HepG2 (cell line): ENCODE data around the gene CUL4B. TPM values are rescaled to one million over a fixed set of nuclear protein-coding genes. Genes with fewer than 3 reads are reported as not detected.

Experiments
- ATAC-seq: fragments of 200-7000 bp; cut with Tn5 transposase; 3 replicates; pipeline ENCODE4 v1.9.1; 2020; ENCODE audit warnings: mild to moderate bottlenecking, moderate library complexity
- BruUV-seq: library from RNA; stranded (reverse); fragments of 400-500 nt; replicated peaks from 2 replicates; lab custom pipeline; 2021; lab: Mats Ljungman, UMichigan
- CTCF ChIA-PET: fragments of 300-600 bp; formaldehyde crosslinking; extraction: SDS; loops from one replicate; lab custom pipeline; 2021; ENCODE audit warnings: low total read pairs, inconsistent platforms, low intra/inter-chr PET ratio; lab: Yijun Ruan, JAX
- POLR2A ChIA-PET: fragments of 350-600 bp; sonication (Branson Sonifier 250); formaldehyde crosslinking; loops from one replicate; lab custom pipeline; 2020; ENCODE audit warnings: antibody characterized with exemption, inconsistent platforms; lab: Yijun Ruan, JAX
- DNase-seq: peaks from one replicate; pipeline ENCODE4 v3.0.0-alpha.2; 2015; ENCODE audit warnings: low spot score
- FAIRE-seq: peaks from 3 replicates; lab custom pipeline; 2011; peaks lifted over from hg19 to GRCh38; lab: Jason Lieb, UNC
- H2AFZ ChIP-seq: one replicate; pipeline ENCODE4 v1.6.1; 2011; ENCODE audit warnings: low read length, inconsistent platforms
- H3K27ac ChIP-seq: fragments of 300-600 bp; 3 replicates; pipeline ENCODE4 v1.8.0; 2011; ENCODE audit warnings: mixed run types, mild to moderate bottlenecking, mixed read lengths, low read length, inconsistent platforms; ENCODE audit not compliant: insufficient read depth; ENCODE audit errors: extremely low read length
- H3K27me3 ChIP-seq, 2 experiments: fragments of 200-600 bp in 1 of 2; 2 replicates in 1 of 2; 3 replicates in 1 of 2; pipeline versions ENCODE4 v1.6.0 to v1.8.0; 2011; ENCODE audit warnings: low read length in 2 of 2, mild to moderate bottlenecking in 2 of 2, moderate library complexity in 2 of 2, inconsistent platforms in 1 of 2; ENCODE audit not compliant: insufficient read depth in 2 of 2, control insufficient read depth in 1 of 2
- H3K36me3 ChIP-seq, 2 experiments: fragments of 200-600 bp in 1 of 2; replicated peaks in 1 of 2; 2 replicates in 1 of 2; 3 replicates in 1 of 2; pipeline versions ENCODE4 v1.5.1 to v1.8.0; 2011; ENCODE audit warnings: low read length in 2 of 2, inconsistent platforms in 1 of 2; ENCODE audit not compliant: insufficient read depth in 2 of 2, control insufficient read depth in 1 of 2
- H3K4me1 ChIP-seq: 2 replicates; pipeline ENCODE4 v1.5.1; 2012; ENCODE audit warnings: low read length, inconsistent platforms; ENCODE audit not compliant: insufficient read depth
- H3K4me2 ChIP-seq: 2 replicates; pipeline ENCODE4 v1.6.0; 2011; ENCODE audit warnings: low read depth, low read length, inconsistent platforms
- H3K4me3 ChIP-seq, 3 experiments: fragments of 200-600 bp in 1 of 3; sonication (generic), shearing (Covaris generic) in 1 of 3; replicated peaks in 1 of 3; 2 replicates each; pipeline ENCODE4 v1.5.1; 2011 to 2016; ENCODE audit warnings: low read length in 3 of 3, inconsistent platforms in 2 of 3, low read depth in 2 of 3, mild to moderate bottlenecking in 2 of 3, control low read depth in 1 of 3, mixed read lengths in 1 of 3; ENCODE audit not compliant: insufficient read depth in 1 of 3
- H3K79me2 ChIP-seq: one replicate; pipeline ENCODE4 v1.6.1; 2011; ENCODE audit warnings: low read length, inconsistent platforms; ENCODE audit not compliant: insufficient read depth
- H3K9ac ChIP-seq: 2 replicates; pipeline ENCODE4 v1.6.0; 2011; ENCODE audit warnings: mild to moderate bottlenecking, low read depth, low read length, inconsistent platforms; ENCODE audit not compliant: insufficient read depth
- H3K9me3 ChIP-seq: 2 replicates; pipeline ENCODE4 v1.5.1; 2012; ENCODE audit warnings: mild to moderate bottlenecking, low read length
- H4K20me1 ChIP-seq: 2 replicates; pipeline ENCODE4 v1.6.0; 2011; ENCODE audit warnings: inconsistent platforms, mild to moderate bottlenecking, low read length, moderate library complexity; ENCODE audit not compliant: insufficient read depth
- CREB1 ChIP-seq, 2 experiments: fragments of 450-650 bp in 1 of 2; IDR thresholded peaks; 2 replicates each; pipeline ENCODE4 v1.6.1; 2016 to 2017; ENCODE audit warnings: control low read depth in 1 of 2, mild to moderate bottlenecking in 1 of 2, missing compliant biosample characterization in 1 of 2, missing genetic modification characterization in 1 of 2
- FOSL1 ChIP-seq: sonication (generic); formaldehyde crosslinking; IDR thresholded peaks from 2 replicates; pipeline ENCODE4 v1.9.0; 2021; ENCODE audit warnings: missing genetic modification reagents, borderline replicate concordance
- FOSL2 ChIP-seq: sonication (generic); formaldehyde crosslinking; IDR thresholded peaks from 2 replicates; pipeline ENCODE4 v1.4.0; 2020; ENCODE audit warnings: missing genetic modification reagents
- FOXA1 ChIP-seq, 2 experiments: fragments of 450-650 bp in 1 of 2; sonication (generic) in 1 of 2; formaldehyde crosslinking in 1 of 2; IDR thresholded peaks; 2 replicates each; pipeline versions ENCODE4 v1.4.0 to v1.6.1; 2016 to 2020; ENCODE audit warnings: missing genetic modification reagents in 1 of 2
- FOXA3 ChIP-seq: IDR thresholded peaks from 2 replicates; pipeline ENCODE4 v1.6.1; 2016; ENCODE audit warnings: missing genetic modification reagents, missing compliant biosample characterization
- GATAD2A ChIP-seq: IDR thresholded peaks from 2 replicates; pipeline ENCODE4 v1.6.1; 2016
- JUN ChIP-seq: sonication (generic); formaldehyde crosslinking; IDR thresholded peaks from 2 replicates; pipeline ENCODE4 v1.4.0; 2020; ENCODE audit warnings: mild to moderate bottlenecking, missing genetic modification reagents
- JUNB ChIP-seq: sonication (generic); formaldehyde crosslinking; IDR thresholded peaks from 2 replicates; pipeline ENCODE4 v1.8.0; 2022; ENCODE audit warnings: missing genetic modification reagents, mild to moderate bottlenecking, borderline replicate concordance
- JUND ChIP-seq: sonication (generic); formaldehyde crosslinking; IDR thresholded peaks from 2 replicates; pipeline ENCODE4 v1.8.0; 2022; ENCODE audit warnings: mild to moderate bottlenecking, missing genetic modification reagents
- MTF2 ChIP-seq: sonication (generic); formaldehyde crosslinking; IDR thresholded peaks from 2 replicates; pipeline ENCODE4 v1.5.0; 2020; ENCODE audit warnings: missing genetic modification reagents, borderline replicate concordance
- MXD3 ChIP-seq: IDR thresholded peaks from 2 replicates; pipeline ENCODE4 v1.6.1; 2016; ENCODE audit warnings: mild to moderate bottlenecking, missing biosample characterization, missing genetic modification reagents
- RFX5 ChIP-seq: IDR thresholded peaks from 2 replicates; pipeline ENCODE4 v1.6.1; 2011; ENCODE audit warnings: low read depth, low read length, improper control_type of control experiment
- SAP130 ChIP-seq: IDR thresholded peaks from 2 replicates; pipeline ENCODE4 v1.6.1; 2016; ENCODE audit warnings: low read depth
- SOX13 ChIP-seq, 3 experiments: fragments of 450-650 bp in 1 of 3; sonication (generic) in 1 of 3; formaldehyde crosslinking in 1 of 3; IDR thresholded peaks in 2 of 3; conservative IDR thresholded peaks in 1 of 3; 2 replicates each; pipeline versions ENCODE4 v1.5.0 to v1.6.1; 2016 to 2020; ENCODE audit warnings: antibody characterized with exemption in 1 of 3, mild to moderate bottlenecking in 1 of 3, missing compliant biosample characterization in 1 of 3, missing genetic modification reagents in 1 of 3, moderate library complexity in 1 of 3
- TEAD3 ChIP-seq: optimal IDR thresholded peaks from 2 replicates; pipeline ENCODE3; 2016; ENCODE audit warnings: borderline replicate concordance
- TRIM24 ChIP-seq: sonication (generic); formaldehyde crosslinking; IDR thresholded peaks from 2 replicates; pipeline ENCODE4 v1.8.0; 2022; ENCODE audit warnings: mild to moderate bottlenecking, missing genetic modification reagents
- ZNF335 ChIP-seq: sonication (generic); formaldehyde crosslinking; IDR thresholded peaks from 2 replicates; pipeline ENCODE4 v1.4.0; 2020; ENCODE audit warnings: missing genetic modification reagents
- ZNF781 ChIP-seq: sonication (generic); formaldehyde crosslinking; IDR thresholded peaks from 2 replicates; pipeline ENCODE4 v1.5.1; 2020; ENCODE audit warnings: borderline replicate concordance, mild to moderate bottlenecking, missing genetic modification reagents; ENCODE audit errors: not compliant biosample characterization
- WGBS: methylation state at CpG from one replicate; pipeline ENCODE4 v1.1.6; 2017; ENCODE audit warnings: low lambda C conversion rate; 5-methylcytosine and 5-hydroxymethylcytosine counted together
- in situ Hi-C: cut with HindIII; loops from 2 replicates; pipeline ENCODE4 v1.10.0; 2017; ENCODE audit warnings: low pct_unique_long_range_greater_than_20kb; ENCODE audit not compliant: extremely low pct_ligation_motif_present
- intact Hi-C: fragments of 100-400 bp; cut with micrococcal nuclease; formaldehyde crosslinking; loops from one replicate; pipeline ENCODE4 v1.10.0; 2022; ENCODE audit not compliant: unreplicated experiment
- polyA plus RNA-seq, 8 experiments: library from polyadenylated mRNA; depleted of rRNA in 3 of 8; stranded (reverse) in 7 of 8; unstranded in 1 of 8; fragments of >200 nt; fragmentation: Illumina TruSeq in 4 of 8; extraction: Trizol in 4 of 8; gene quantifications; 2 replicates each; pipeline versions ENCODE4 v1.2.1 to v1.2.3, GENCODE V29; 2011 to 2016; ENCODE audit warnings: low read depth in 4 of 8, missing spikeins in 1 of 8, mixed read lengths in 1 of 8; ENCODE audit not compliant: insufficient read depth in 1 of 8
- total RNA-seq, 5 experiments: library from RNA; depleted of rRNA; stranded (reverse); fragments of >200 nt; fragmentation: Illumina TruSeq; extraction: Trizol; gene quantifications; 2 replicates each; pipeline ENCODE4 v1.2.3, GENCODE V29; 2016; ENCODE audit warnings: low read depth in 1 of 5
- TF ChIP-seq, protein P1 (sequence below): sonication (generic); formaldehyde crosslinking; IDR thresholded peaks from 2 replicates; pipeline ENCODE4 v1.4.0; 2020; ENCODE audit warnings: missing genetic modification reagents

Gene CUL4B
- total and polyA plus RNA-seq, 2 of the 13 experiments (the other 11 are each of a cell fraction or from before 2014, with no cell fraction given): 21.6 to 28.5 TPM

DNA sequence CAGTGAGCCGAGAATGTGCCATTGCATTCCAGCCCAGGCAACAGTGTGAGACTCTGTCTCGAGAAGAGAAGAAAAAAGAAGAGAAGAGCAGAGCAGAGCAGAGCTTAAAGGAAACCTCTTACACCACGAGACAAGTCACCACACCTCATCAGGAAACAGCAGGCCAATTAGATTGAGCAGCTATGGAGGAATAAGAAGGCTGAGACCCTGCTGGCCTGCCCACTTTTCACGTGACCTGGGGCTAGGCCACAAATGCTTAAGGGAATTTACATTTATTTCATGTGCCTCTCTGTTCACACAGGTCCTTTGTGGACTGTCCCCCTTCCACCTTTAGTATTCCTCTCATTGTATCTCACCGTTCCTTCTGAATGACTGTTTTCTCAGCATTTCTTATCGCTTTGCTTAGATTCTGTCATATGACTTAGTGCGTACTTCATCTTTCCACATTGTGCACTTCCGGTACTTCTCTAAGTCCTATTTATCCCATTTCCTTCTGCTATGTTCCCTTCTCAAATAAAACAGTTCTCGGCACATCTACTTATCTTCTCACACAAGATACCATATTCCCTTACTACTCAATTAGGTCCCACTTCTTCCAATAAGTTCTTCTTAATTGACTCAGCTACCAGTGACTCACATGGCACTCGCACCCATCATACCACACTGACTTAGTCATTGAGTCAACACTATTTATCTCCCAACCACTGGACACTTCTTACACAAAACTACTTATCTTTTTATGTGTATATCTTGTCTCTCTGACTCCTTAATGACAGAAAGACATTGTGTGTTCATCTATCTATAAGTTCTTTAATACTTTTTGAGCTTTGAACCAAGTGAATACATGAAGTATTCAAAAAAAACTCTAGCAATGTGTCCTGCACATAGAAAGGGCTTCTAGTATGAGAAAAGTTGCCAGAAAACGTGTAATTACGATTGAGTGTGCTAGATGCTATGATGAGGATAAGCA, 11.0 kb downstream of the CUL4B start:
- intact Hi-C loops: no loop called here
- peaks cover 32% of the 10 kb centered on the region for H3K4me1 ChIP-seq
- peaks cover 4% of the 10 kb centered on the region for H3K79me2 ChIP-seq
- ATAC-seq: peak; percentile 77
- H4K20me1 ChIP-seq: no peaks in the 10 kb centered on the region
- peak overlapping the region; percentile 12; the same call in 1 of the 2 replicates for H3K4me2 ChIP-seq
- no peaks in the 10 kb centered on the region for H3K27me3 ChIP-seq
- no peaks in the 10 kb centered on the region for H3K9me3 ChIP-seq
- H3K36me3 ChIP-seq: no peaks in the 10 kb centered on the region; a peak in 2 of 5 replicates
- BruUV-seq: no TSS peak
- peak overlapping the region; percentile 50 for H3K27ac ChIP-seq
- H3K4me3 ChIP-seq: no peak overlapping the region
- 72% methylated on average over 11 of the region's 12 CpGs for WGBS
- 0 out of 2 replicates have a peak, but pooled peaks have one; percentile 52 for TF ChIP-seq JUND
- TF ChIP-seq RFX5: peak; percentile 78
- 0 out of 2 replicates have a peak, but pooled peaks have one; percentile 19 for TF ChIP-seq CREB1 (IDR thresholded peaks at IDR 0.05)
- TF ChIP-seq CREB1 (CRISPR knock-in tag; IDR thresholded peaks at IDR 0.05): no peak; the same call in 1 of the 2 replicates
- TF ChIP-seq ZNF781: no peak
- peak; percentile 88 for TF ChIP-seq FOSL1
- peak; percentile 62 for TF ChIP-seq GATAD2A (CRISPR knock-in tag)
- TF ChIP-seq ZNF335 (CRISPR knock-in tag): no peak
- peak; percentile 88 for TF ChIP-seq TEAD3 (CRISPR knock-in tag)
- TF ChIP-seq MTF2 (CRISPR knock-in tag): no peak
- peak; percentile 51; the same call in 1 of the 2 replicates for TF ChIP-seq JUN (CRISPR knock-in tag)
- peak; percentile 97 for TF ChIP-seq FOSL2 (CRISPR knock-in tag)
- TF ChIP-seq FOXA3: peak; percentile 81
- TF ChIP-seq, protein P1, sequence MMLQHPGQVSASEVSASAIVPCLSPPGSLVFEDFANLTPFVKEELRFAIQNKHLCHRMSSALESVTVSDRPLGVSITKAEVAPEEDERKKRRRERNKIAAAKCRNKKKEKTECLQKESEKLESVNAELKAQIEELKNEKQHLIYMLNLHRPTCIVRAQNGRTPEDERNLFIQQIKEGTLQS (CRISPR knock-in tag): peak; percentile 39; the same call in 1 of the 2 replicates
- TF ChIP-seq MXD3 (CRISPR knock-in tag): no peak
- 0 out of 2 replicates have a peak, but pooled peaks have one; percentile 37 for TF ChIP-seq SAP130
- no peak for TF ChIP-seq TRIM24
- TF ChIP-seq FOXA1 (IDR thresholded peaks at IDR 0.05): 0 out of 2 replicates have a peak, but pooled peaks have one; percentile 15
- TF ChIP-seq FOXA1 (CRISPR knock-in tag; IDR thresholded peaks at IDR 0.05): peak; percentile 76
- no peak for TF ChIP-seq SOX13 (IDR thresholded peaks at IDR 0.05)
- TF ChIP-seq SOX13 (CRISPR knock-in tag; conservative IDR thresholded peaks at IDR 0.05 in 1 of 2, IDR thresholded peaks at IDR 0.05 in 1 of 2): peak in 1 of 2 experiments; percentile 17; a peak in 1 of 4 replicates
- peak; percentile 92; the same call in 1 of the 2 replicates for TF ChIP-seq JUNB
- TF ChIP-seq, all 625 proteins: peak for 14
- 0 out of 2 replicates have a peak overlapping the region, but pooled peaks have one; percentile 22 for H3K9ac ChIP-seq
- DNase-seq: peak; percentile 76
- POLR2A ChIA-PET: interaction anchor here (1.3 to 5.1 kb wide), 3 partner anchors 9 to 54 kb away, joined by 3 to 38 read pairs (median 5); partner anchors contain the start of genes CUL4B and MCTS1
- CTCF ChIA-PET: no interaction called here
- no peak overlapping the region for H2AFZ ChIP-seq
- FAIRE-seq: peak; percentile 82
- in situ Hi-C loops: no loop called here
